ENCODE measurements around the gene AKR1C3. TPM values are rescaled to one million over a fixed set of nuclear protein-coding genes. Genes with fewer than 3 reads are reported as not detected.
"Not testable (repeated sequence)": the region's sequence is repeated elsewhere in the genome, so short reads cannot be mapped to it uniquely, and the experiment has no call there.

The AKR1C3 gene
- total and polyA plus RNA-seq, 4 donors, result 8.9 to 116 (median 68.8) TPM

- no peak overlapping the region for H3K27ac ChIP-seq (ENCODE audit: low read depth in 1 of 2, low read length in 1 of 2)
- H3K27me3 ChIP-seq (ENCODE audit: control insufficient read depth in 3 of 3, insufficient read depth in 3 of 3, low read length in 2 of 3), result no peaks in the 10 kb centered on the region
- H3K9me3 ChIP-seq (ENCODE audit: control insufficient read depth in 4 of 4, insufficient read depth in 3 of 4, low read length in 3 of 4), result peaks cover 0 to 7% (median 3%) of the 10 kb centered on the region in 4 donors
- H3K9ac ChIP-seq (ENCODE audit: insufficient read depth in 1 of 2, low read length in 2 of 2), result no peak overlapping the region
- DNase-seq (no peak), ATAC-seq (ENCODE audit: insufficient read depth, low FRiP score) (no peak)
- H3K4me1 ChIP-seq (ENCODE audit: control insufficient read depth in 5 of 5, insufficient read depth in 5 of 5, low read length in 5 of 5), result no peaks in the 10 kb centered on the region
- no peak overlapping the region for H3K4me3 ChIP-seq
- TF ChIP-seq CTCF (IDR thresholded peaks at IDR 0.05; ENCODE audit: control extremely low read depth, extremely low read depth), result no peak
- no peaks in the 10 kb centered on the region for H3K36me3 ChIP-seq (ENCODE audit: control insufficient read depth in 4 of 4, insufficient read depth in 4 of 4, low read length in 4 of 4)
- 89 to 91% methylated on average over 1 of the region's 1 CpG for WGBS, 2 donors
Measured at GRCh38 chr10:5136468-5137087, 42.4 kb downstream of the AKR1C3 start.

DNA sequence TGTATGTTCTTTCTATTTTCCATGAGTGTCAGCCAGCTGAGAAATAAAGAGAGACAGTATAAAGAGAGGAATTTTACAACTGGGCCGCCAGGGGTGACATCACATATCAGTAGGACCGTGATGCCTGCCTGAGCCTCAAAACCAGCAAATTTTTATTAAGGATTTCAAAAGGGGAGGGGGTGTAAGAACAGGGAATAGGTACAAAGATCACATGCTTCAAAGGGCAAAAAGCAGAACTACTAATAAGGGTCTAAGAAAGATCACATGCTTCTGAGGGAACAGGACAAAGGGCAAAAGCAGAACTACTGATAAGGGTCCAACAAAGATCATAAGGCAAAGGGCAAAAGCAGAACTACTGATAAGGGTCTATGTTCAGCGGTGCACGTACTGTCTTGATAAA, 43.5 kb downstream of the AKR1C3 start:
- not testable (repeated sequence) for H3K4me1 ChIP-seq (ENCODE audit: control insufficient read depth in 5 of 5, insufficient read depth in 5 of 5, low read length in 5 of 5); H3K27ac ChIP-seq (ENCODE audit: low read depth in 1 of 2, low read length in 1 of 2); H3K36me3 ChIP-seq (ENCODE audit: control insufficient read depth in 4 of 4, insufficient read depth in 4 of 4, low read length in 4 of 4); H3K4me3 ChIP-seq; H3K9ac ChIP-seq (ENCODE audit: insufficient read depth in 1 of 2, low read length in 2 of 2); H3K9me3 ChIP-seq (ENCODE audit: control insufficient read depth in 4 of 4, insufficient read depth in 3 of 4, low read length in 3 of 4); DNase-seq; ATAC-seq (ENCODE audit: insufficient read depth, low FRiP score); H3K27me3 ChIP-seq (ENCODE audit: control insufficient read depth in 3 of 3, insufficient read depth in 3 of 3, low read length in 2 of 3)
- WGBS, 2 donors, result 41 to 61% methylated on average over 4 of the region's 4 CpGs

DNA sequence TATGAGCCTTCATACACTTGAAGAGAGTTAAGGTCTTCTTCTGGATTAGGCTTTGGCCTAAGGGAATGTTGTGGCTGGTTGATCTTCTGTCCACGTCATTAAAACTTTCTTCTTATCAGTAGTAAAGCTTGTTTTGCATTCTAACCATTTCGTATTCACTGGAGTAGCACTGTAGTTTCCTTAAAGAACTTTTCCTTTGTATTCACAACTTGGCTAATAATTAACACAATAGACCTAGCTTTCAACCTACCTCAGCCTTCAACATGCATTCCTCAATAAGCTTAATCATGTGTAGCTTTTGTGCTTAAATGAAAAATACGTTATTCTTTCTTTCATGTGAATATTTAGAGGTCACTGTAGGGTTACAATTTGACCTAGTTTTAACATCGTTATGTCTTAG, 48.0 kb downstream of the AKR1C3 start:
- no peak overlapping the region for H3K27ac ChIP-seq (ENCODE audit: low read depth in 1 of 2, low read length in 1 of 2)
- no peak for TF ChIP-seq CTCF (IDR thresholded peaks at IDR 0.05; ENCODE audit: control extremely low read depth, extremely low read depth)
- no peak overlapping the region for H3K4me3 ChIP-seq
- ATAC-seq (ENCODE audit: insufficient read depth, low FRiP score) (no peak), DNase-seq (peak in 2 of 3 donors; percentile 16 to 32)
- no peaks in the 10 kb centered on the region for H3K4me1 ChIP-seq (ENCODE audit: control insufficient read depth in 5 of 5, insufficient read depth in 5 of 5, low read length in 5 of 5)
- no peaks in the 10 kb centered on the region for H3K36me3 ChIP-seq (ENCODE audit: control insufficient read depth in 4 of 4, insufficient read depth in 4 of 4, low read length in 4 of 4)
- no peaks in the 10 kb centered on the region for H3K9me3 ChIP-seq (ENCODE audit: control insufficient read depth in 4 of 4, insufficient read depth in 3 of 4, low read length in 3 of 4)
- H3K27me3 ChIP-seq (ENCODE audit: control insufficient read depth in 3 of 3, insufficient read depth in 3 of 3, low read length in 2 of 3), result no peaks in the 10 kb centered on the region
- 65 to 67% methylated on average over 4 of the region's 4 CpGs for WGBS, 2 donors
- H3K9ac ChIP-seq (ENCODE audit: insufficient read depth in 1 of 2, low read length in 2 of 2), result no peak overlapping the region

DNA sequence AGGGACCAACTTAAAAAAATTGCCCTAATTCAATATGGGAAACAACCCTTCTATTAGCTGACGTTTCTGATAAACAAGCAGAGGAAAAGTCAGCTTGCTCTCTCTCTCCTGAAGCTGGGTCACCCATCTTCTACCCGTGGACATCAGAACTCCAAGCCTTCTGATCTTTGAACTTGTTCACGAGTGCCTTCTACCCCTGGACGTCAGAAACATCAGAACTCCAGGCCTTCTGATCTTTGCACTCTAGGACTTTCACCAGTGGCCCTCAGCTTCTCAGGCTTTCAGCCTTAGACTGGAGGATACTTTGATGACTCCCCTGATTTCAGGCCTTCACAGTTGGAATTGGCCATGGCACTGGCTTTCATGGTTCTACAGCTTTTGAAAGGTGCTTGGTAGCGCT, 48.9 kb downstream of the AKR1C3 start:
- H3K9ac ChIP-seq (ENCODE audit: insufficient read depth in 1 of 2, low read length in 2 of 2), result no peak overlapping the region
- no peak overlapping the region for H3K27ac ChIP-seq (ENCODE audit: low read depth in 1 of 2, low read length in 1 of 2)
- 81 to 83% methylated on average over 5 of the region's 5 CpGs for WGBS, 2 donors

More for the DNA sequence above, 48.9 kb downstream of the AKR1C3 start:
- no peaks in the 10 kb centered on the region for H3K27me3 ChIP-seq (ENCODE audit: control insufficient read depth in 3 of 3, insufficient read depth in 3 of 3, low read length in 2 of 3)
- no peaks in the 10 kb centered on the region for H3K36me3 ChIP-seq (ENCODE audit: control insufficient read depth in 4 of 4, insufficient read depth in 4 of 4, low read length in 4 of 4)
- no peak overlapping the region for H3K4me3 ChIP-seq
- DNase-seq, result no peak
- no peak for TF ChIP-seq CTCF (IDR thresholded peaks at IDR 0.05; ENCODE audit: control extremely low read depth, extremely low read depth)
- no peak for ATAC-seq (ENCODE audit: insufficient read depth, low FRiP score)
- H3K9me3 ChIP-seq (ENCODE audit: control insufficient read depth in 4 of 4, insufficient read depth in 3 of 4, low read length in 3 of 4), result peaks cover 0 to 2% (median 0%) of the 10 kb centered on the region in 4 donors
- H3K4me1 ChIP-seq (ENCODE audit: control insufficient read depth in 5 of 5, insufficient read depth in 5 of 5, low read length in 5 of 5), result peaks cover 0 to 2% (median 0%) of the 10 kb centered on the region in 5 donors
